GM18505 (cell line): ENCODE results near the gene CALN1.
"Not testable (repeated sequence)": the region's sequence is repeated elsewhere in the genome, so short reads cannot be mapped to it uniquely, and the experiment has no call there.

Source experiments
- ATAC-seq: cut with Tn5 transposase; IDR thresholded peaks from one replicate; pipeline ENCODE4 v1.9.1; 2021; ENCODE audit not compliant: unreplicated experiment
- POLR2A ChIP-seq: IDR thresholded peaks from 4 replicates; pipeline ENCODE4 v1.6.1; 2011; ENCODE audit warnings: borderline replicate concordance; ENCODE audit not compliant: insufficient read depth, insufficient read length; ENCODE audit errors: extremely low read depth

CALN1 gene

DNA sequence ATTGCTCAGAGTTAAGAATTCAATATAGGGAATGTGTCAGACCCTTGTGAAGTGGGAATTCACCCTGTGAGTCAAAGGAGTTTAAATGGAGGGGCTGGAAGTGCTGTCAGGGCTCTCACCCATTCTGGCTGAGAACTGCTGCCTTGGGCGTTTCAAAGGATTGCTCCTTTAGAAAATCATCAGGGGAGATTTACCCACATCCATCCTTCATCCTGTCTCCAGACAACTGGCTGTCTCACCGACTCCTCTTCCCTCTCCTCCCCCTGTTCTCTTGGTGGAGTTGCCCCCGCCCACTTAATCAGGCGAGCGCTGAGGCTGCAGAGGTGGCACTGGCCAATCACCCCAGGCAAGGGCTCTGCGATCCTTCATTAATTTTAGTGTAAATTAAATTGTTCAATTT, 554.8 kb downstream of the CALN1 start:
- no peak for ATAC-seq
- TF ChIP-seq POLR2A, result no peak

GRCh38 chr7:71854546-71855397, 557.4 kb downstream of the CALN1 start:
- TF ChIP-seq POLR2A, result no peak
- no peak for ATAC-seq

GRCh38 chr7:71851776-71852498, 560.2 kb downstream of the CALN1 start:
- TF ChIP-seq POLR2A, result no peak
- no peak for ATAC-seq

DNA sequence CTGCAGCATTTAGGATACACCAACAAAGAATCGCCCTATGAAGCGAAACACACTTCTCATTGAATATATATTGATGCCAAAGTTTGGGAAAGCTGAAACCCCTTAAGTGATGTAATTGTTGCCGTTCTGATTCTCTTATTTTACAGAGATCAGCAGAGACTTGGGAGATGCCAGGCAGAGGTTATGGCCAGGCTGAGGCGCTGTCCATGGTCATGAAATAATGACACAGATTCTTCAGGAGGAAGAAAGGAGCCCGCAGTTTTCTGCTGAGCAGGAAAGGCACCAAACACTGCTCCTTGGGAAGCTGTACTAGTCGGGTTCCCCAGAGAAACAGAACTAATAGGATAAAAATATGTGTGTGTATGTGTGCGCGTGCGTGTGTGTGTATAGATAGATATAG, 566.0 kb downstream of the CALN1 start:
- no peak for ATAC-seq
- TF ChIP-seq POLR2A, result no peak

- ATAC-seq, result no peak
- no peak for TF ChIP-seq POLR2A
These were observed 568.5 kb downstream of the CALN1 start for GRCh38 chr7:71843676-71844075.

DNA sequence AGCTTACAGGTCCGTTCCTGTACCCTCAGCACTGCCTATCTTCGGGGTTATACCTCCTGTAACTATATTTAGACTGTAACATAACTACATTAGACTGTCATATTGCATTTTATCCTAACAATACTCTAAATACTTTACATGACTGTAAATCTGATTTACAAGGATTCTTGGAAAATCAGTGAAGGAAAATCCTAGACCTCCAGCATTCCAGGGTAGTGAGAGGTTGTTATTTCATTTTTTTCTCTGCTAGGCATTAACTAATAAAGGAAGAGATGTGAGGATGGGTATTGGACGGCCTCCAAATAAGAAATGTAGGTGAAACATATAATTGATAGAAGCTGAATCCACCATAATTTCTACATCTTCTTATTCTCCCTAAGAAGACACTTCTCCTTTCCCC, 569.4 kb downstream of the CALN1 start:
- no peak for TF ChIP-seq POLR2A
- no peak for ATAC-seq

DNA sequence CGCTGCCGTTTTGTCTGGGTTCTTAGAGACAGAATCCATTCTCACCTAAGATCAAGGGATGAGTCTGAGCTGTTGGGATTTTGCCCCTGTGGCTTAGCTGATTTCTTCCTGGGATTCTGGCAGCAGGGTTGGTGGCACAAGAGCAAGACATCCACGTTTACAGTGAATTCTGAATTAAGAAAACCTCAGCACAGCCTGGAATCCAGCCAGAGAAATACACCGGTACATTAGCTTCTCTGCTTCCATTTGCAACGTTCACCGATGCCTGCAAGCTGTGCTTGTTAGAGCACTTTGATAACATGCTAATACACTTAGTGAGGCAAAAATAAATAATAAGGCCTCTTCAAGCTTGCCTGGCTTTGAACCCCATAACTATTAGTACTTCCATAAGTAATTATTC, 569.8 kb downstream of the CALN1 start:
- no peak for ATAC-seq
- no peak for TF ChIP-seq POLR2A

DNA sequence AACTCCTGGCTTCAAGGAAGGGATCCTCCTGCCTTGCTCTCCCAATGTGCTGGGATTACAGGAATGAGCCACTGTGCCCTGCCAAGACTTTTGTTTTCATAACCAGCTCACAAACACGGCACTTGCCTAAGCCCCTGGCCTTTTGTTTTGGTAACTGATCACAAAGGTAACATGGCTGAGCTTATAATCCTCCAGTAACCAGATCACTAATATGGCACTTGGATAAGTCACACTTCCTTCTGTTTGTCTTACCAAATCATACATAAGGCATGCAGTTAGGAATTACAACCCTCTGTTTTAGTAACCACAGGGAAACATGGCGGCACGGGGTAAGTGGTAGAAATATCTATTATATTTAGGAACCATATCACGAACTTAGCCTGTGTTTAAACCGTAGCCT, 577.1 kb downstream of the CALN1 start:
- no peak for ATAC-seq

GRCh38 chr7:71829515-71829914, 582.6 kb downstream of the CALN1 start:
- no peak for ATAC-seq
- no peak for TF ChIP-seq POLR2A

More for the DNA sequence above, 577.1 kb downstream of the CALN1 start:
- TF ChIP-seq POLR2A, result no peak

DNA sequence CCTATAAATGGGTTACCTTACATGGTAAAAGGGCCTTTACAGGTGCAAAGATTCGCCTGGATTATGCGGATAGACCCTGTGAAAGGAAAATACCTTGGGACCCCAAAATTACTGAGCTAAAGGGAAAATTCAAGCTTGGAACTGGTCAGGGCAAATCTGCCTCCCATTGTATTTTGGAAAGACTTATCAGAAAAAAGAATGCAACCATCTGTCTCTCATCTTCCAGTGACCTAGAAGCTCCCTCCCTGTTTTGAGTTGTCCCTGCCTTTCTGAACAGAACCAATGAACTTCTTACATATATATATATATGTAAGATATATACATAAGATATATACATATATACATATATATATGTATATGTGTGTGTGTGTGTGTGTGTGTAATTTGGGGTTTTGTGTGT, 583.8 kb downstream of the CALN1 start:
- no peak for ATAC-seq
- TF ChIP-seq POLR2A, result no peak

GRCh38 chr7:71826141-71826540, 586.0 kb downstream of the CALN1 start:
- no peak for ATAC-seq
- TF ChIP-seq POLR2A, result no peak

- no peak for ATAC-seq
- no peak for TF ChIP-seq POLR2A
These were observed 588.0 kb downstream of the CALN1 start for GRCh38 chr7:71824006-71824760.

DNA sequence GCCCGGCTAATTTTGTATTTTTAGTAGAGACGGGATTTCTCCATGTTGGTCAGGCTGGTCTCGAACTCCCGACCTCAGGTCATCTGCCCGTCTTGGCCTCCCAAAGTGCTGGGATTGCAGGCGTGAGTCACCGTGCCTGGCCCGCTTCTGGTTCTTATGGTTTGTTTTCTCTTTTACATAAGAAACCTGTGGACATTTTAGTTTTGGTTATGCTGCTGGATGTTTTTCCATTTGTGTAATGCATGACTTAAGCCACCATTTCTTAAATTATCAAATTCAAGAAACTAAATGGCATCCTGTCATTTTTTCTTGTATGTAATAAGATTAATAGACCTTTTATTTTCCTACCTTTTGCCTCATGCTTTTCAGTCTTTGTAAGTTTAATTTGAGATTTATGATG, 589.7 kb downstream of the CALN1 start:
- ATAC-seq, result not testable (repeated sequence)
